Gastroesophageal sphincter (tissue), 4 donors: ENCODE measurements around the gene GNAI2. TPM values are rescaled to one million over a fixed set of nuclear protein-coding genes. Genes with fewer than 3 reads are reported as not detected.

Source experiments
- ATAC-seq: fragments of 150-250 bp; one replicate; pipeline ENCODE4 v1.9.1; 2016; ENCODE audit warnings: mild to moderate bottlenecking, moderate library complexity
- H3K27ac ChIP-seq, 4 donors: fragments of 200-600 bp; sonication (generic) in 3 of 4; 1 replicate in 3 of 4; 2 replicates in 1 of 4; pipeline ENCODE4 v1.5.1; 2016 to 2019
- H3K27me3 ChIP-seq: fragments of 200-600 bp; sonication (generic); one replicate; pipeline ENCODE4 v1.5.1; 2019
- H3K36me3 ChIP-seq, 2 donors: fragments of 200-600 bp; sonication (generic); one replicate each; pipeline ENCODE4 v1.5.1; 2019; ENCODE audit warnings: control low read depth in 1 of 2
- H3K4me1 ChIP-seq, 3 donors: fragments of 200-600 bp; sonication (generic); 1 replicate in 2 of 3; 2 replicates in 1 of 3; pipeline ENCODE4 v1.5.1; 2016 to 2019; ENCODE audit warnings: control low read depth in 2 of 3
- H3K4me3 ChIP-seq, 2 donors: fragments of 200-600 bp; sonication (generic); one replicate each; pipeline ENCODE4 v1.5.1; 2019; ENCODE audit warnings: mild to moderate bottlenecking in 1 of 2, moderate library complexity in 1 of 2
- H3K9me3 ChIP-seq, 3 donors: fragments of 200-600 bp; sonication (generic); one replicate each; pipeline ENCODE4 v1.5.1; 2017 to 2019; ENCODE audit warnings: control low read depth in 2 of 3
- CTCF ChIP-seq, 4 experiments: fragments of 200-600 bp in 2 of 4; fragments of 450-650 bp in 2 of 4; sonication (generic) in 1 of 4; IDR thresholded peaks; one replicate each; pipeline ENCODE4 v1.5.1; 2017 to 2019; ENCODE audit warnings: antibody characterized with exemption in 4 of 4, mild to moderate bottlenecking in 2 of 4, moderate library complexity in 2 of 4
- EP300 ChIP-seq: sonication (generic); formaldehyde crosslinking; IDR thresholded peaks from one replicate; pipeline ENCODE4 v1.6.1; 2017; ENCODE audit warnings: antibody characterized with exemption, mild to moderate bottlenecking
- POLR2A ChIP-seq, 2 donors: fragments of 450-650 bp; IDR thresholded peaks; one replicate each; pipeline ENCODE4 v1.6.1; 2017; ENCODE audit warnings: antibody characterized with exemption in 2 of 2, mild to moderate bottlenecking in 2 of 2, moderate library complexity in 1 of 2
- POLR2AphosphoS5 ChIP-seq: sonication (generic); formaldehyde crosslinking; IDR thresholded peaks from one replicate; pipeline ENCODE4 v1.6.1; 2017; ENCODE audit warnings: antibody characterized with exemption
- WGBS, 2 donors: methylation state at CpG; one replicate each; pipeline ENCODE4 v1.1.5; 2018; ENCODE audit warnings: low coverage in 1 of 2; 5-methylcytosine and 5-hydroxymethylcytosine counted together
- total RNA-seq, 4 donors: library from RNA; depleted of rRNA; stranded (reverse); fragments of >200 nt; gene quantifications; one replicate each; pipeline ENCODE4 v1.1.0, GENCODE V29; 2016

The GNAI2 gene
- total RNA-seq, 4 donors from 2014 or later: 172 to 262 (median 222) TPM

DNA sequence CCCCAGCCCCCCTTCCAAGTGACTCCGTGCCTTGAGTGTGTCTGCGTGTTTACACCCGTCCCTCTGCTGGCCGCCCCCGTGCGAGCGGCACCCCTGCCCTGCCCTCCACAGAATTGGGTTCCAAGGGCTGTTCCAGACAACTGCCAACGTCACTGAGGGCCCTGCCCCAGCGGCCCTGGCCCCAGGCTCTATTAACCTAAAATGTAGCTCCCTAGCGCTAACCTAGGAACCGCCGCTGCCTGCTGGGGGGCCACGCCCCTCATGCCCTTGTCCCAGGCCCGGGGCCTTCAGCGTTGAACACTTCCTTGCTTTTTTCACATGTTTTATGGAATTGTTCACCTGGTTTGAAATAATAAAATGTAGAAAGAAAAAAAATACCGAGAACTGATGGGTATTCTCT, 23.0 kb downstream of the GNAI2 start:
- H3K27ac ChIP-seq: peak overlapping the region; percentile 39 to 100 (median 96)
- no peaks in the 10 kb centered on the region for H3K27me3 ChIP-seq
- H3K4me3 ChIP-seq: no peak overlapping the region
- no peak for TF ChIP-seq POLR2AphosphoS5
- peak in 1 of 4 experiments; percentile 15 for TF ChIP-seq CTCF (IDR thresholded peaks at IDR 0.05)
- no peak for ATAC-seq
- 56% methylated on average over 7 of the region's 16 CpGs; no CpG with 5 or more reads in 1 of the 2 donors for WGBS, 2 donors
- H3K4me1 ChIP-seq: peaks cover 3 to 94% (median 35%) of the 10 kb centered on the region in 3 donors
- H3K9me3 ChIP-seq: peaks cover 0 to 8% (median 0%) of the 10 kb centered on the region in 3 donors
- H3K36me3 ChIP-seq: peaks cover 0 to 51% of the 10 kb centered on the region in 2 donors

- peak overlapping the region; percentile 39 to 100 (median 96) for H3K27ac ChIP-seq
- H3K4me1 ChIP-seq: peaks cover 3 to 94% (median 35%) of the 10 kb centered on the region in 3 donors
- no peaks in the 10 kb centered on the region for H3K27me3 ChIP-seq
- peak overlapping the region in 1 of 2 donors; percentile 63 for H3K4me3 ChIP-seq
- WGBS, 2 donors: 50 to 75% methylated on average over 2 of the region's 18 CpGs
- H3K9me3 ChIP-seq: peaks cover 0 to 8% (median 0%) of the 10 kb centered on the region in 3 donors
- TF ChIP-seq POLR2A (IDR thresholded peaks at IDR 0.05): no peak
- TF ChIP-seq EP300: no peak
- no peak for TF ChIP-seq CTCF (IDR thresholded peaks at IDR 0.05)
- no peak for TF ChIP-seq POLR2AphosphoS5
- peaks cover 0 to 45% of the 10 kb centered on the region in 2 donors for H3K36me3 ChIP-seq
- no peak for ATAC-seq
Measured at GRCh38 chr3:50259432-50260026, 23.5 kb downstream of the GNAI2 start.

DNA sequence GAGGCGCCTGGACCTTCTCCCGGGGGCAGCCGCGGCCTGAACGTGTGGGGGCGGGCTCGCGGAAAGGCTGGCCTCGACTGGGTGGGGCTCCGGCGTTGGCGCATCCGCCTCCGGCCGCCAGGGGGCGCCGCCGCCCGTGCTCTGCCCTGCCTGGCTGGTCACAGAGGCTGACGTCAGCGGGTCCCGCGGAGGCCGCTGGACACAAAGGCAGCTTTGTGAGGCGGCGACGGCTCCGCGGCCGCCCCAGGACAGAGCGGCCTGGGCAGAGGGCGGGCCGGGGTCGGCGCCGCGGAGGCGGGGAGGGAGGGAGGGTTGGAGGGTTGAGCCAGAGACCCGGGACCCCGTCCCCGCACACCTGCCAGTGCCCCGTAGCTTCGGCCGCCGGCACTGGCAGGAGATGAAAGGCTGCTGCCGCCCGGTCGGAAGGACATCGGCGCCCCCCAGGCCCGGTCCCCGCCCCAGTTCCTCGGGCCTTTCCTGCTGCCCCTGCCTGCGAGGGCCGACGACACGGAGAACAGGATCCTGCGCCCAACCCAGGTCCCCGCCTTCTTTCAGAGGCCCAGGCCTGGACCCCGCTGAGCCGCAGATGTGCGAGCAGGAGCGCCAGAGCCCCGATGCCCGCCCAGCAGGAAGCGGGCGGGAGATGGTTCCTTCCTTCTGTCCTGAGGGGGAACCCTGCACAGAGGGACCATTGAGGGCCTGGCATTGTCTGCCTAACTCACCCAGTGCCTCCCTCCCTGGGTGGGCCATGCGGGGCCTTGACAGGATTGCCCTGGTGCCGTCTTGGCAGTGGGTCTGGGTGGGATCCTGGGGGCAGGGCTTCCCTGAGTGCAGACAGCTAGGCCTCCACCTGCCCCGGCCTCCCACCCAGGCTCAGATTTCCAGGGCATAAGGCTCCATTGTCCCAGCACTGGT, 24.3 kb downstream of the GNAI2 start:
- H3K4me1 ChIP-seq: peaks cover 3 to 94% (median 35%) of the 10 kb centered on the region in 3 donors
- TF ChIP-seq POLR2A (IDR thresholded peaks at IDR 0.05): peak; percentile 38 to 65
- TF ChIP-seq CTCF (IDR thresholded peaks at IDR 0.05): peak in 3 of 4 experiments; percentile 99 to 100 (median 99)
- no peak for TF ChIP-seq EP300
- TF ChIP-seq POLR2AphosphoS5: peak; percentile 66
- WGBS, 2 donors: 0% methylated on average over 6 of the region's 70 CpGs; no CpG with 5 or more reads in 1 of the 2 donors

GRCh38 chr3:50260942-50261441, 25.0 kb downstream of the GNAI2 start:
- TF ChIP-seq EP300 (no peak), CTCF (IDR thresholded peaks at IDR 0.05) (no peak), POLR2A (IDR thresholded peaks at IDR 0.05) (no peak), POLR2AphosphoS5 (no peak)
- WGBS, 2 donors: no CpG with 5 or more reads among the region's 5 CpGs
- Histone ChIP-seq H3K9me3 (peaks cover 0 to 8% (median 0%) of the 10 kb centered on the region in 3 donors), H3K4me3 (peak overlapping the region in 1 of 2 donors; percentile 63), H3K36me3 (peaks cover 0 to 31% of the 10 kb centered on the region in 2 donors), H3K27ac (peak overlapping the region; percentile 83 to 100 (median 96)), H3K27me3 (no peaks in the 10 kb centered on the region), H3K4me1 (peaks cover 3 to 94% (median 38%) of the 10 kb centered on the region in 3 donors)
- ATAC-seq: no peak

More for the DNA sequence above, 24.3 kb downstream of the GNAI2 start:
- H3K36me3 ChIP-seq: peaks cover 0 to 38% of the 10 kb centered on the region in 2 donors
- peak; percentile 87 for ATAC-seq
- peaks cover 0 to 8% (median 0%) of the 10 kb centered on the region in 3 donors for H3K9me3 ChIP-seq
- peak overlapping the region; percentile 35 to 63 for H3K4me3 ChIP-seq
- no peaks in the 10 kb centered on the region for H3K27me3 ChIP-seq
- H3K27ac ChIP-seq: peak overlapping the region; percentile 83 to 100 (median 96)
